Measurements from ENCODE around the gene SMC1B. TPM values are rescaled to one million over a fixed set of nuclear protein-coding genes. Genes with fewer than 3 reads are reported as not detected.

The SMC1B gene
- total RNA-seq, 2 donors from 2014 or later: not detected

DNA sequence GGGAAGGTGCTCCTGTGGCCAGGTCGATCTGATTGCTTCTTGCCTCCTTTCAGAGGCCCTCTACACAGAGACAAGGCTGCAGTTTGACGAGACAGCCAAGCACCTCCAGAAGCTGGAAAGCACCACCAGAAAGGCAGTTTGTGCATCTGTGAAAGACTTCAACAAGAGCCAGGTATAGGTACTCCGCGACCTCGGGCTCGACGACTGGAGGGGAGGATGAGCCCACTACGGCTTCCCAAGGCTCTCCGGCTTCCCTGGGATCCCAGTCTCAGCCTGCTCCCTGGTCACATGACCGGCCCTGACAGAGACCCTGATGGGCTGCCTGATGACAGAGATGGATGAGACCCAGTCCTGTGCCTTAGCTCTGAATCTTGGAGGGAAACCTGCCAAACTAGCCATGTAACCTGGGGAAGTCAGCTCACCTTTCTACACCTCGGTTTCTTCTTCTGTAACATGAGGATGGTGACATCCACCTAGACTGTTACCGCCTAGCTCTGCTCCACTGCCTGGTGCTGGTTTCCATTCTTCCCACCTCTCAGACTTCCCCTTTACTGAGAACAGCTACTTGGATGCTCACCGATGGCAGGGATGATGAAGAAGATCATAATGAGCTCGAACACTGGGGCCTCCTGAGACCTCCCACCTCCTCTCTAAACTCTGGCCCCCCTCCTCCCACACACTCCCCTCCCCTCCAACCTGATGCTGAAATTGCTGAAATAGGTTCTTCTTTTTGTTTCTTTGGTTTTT, 9.0 kb upstream of the SMC1B start:
- Histone ChIP-seq H3K27me3 (no peaks in the 10 kb centered on the region), H3K4me3 (no peak overlapping the region), H3K9me3 (no peaks in the 10 kb centered on the region), H3K27ac (no peak overlapping the region), H3K36me3 (replicated peaks in 1 of 2; ENCODE audit: insufficient read depth in 1 of 2, low read depth in 2 of 2) (no peaks in the 10 kb centered on the region), H3K4me1 (no peaks in the 10 kb centered on the region)
- TF ChIP-seq POLR2A (IDR thresholded peaks at IDR 0.05): no peak
- TF ChIP-seq, protein P1, sequence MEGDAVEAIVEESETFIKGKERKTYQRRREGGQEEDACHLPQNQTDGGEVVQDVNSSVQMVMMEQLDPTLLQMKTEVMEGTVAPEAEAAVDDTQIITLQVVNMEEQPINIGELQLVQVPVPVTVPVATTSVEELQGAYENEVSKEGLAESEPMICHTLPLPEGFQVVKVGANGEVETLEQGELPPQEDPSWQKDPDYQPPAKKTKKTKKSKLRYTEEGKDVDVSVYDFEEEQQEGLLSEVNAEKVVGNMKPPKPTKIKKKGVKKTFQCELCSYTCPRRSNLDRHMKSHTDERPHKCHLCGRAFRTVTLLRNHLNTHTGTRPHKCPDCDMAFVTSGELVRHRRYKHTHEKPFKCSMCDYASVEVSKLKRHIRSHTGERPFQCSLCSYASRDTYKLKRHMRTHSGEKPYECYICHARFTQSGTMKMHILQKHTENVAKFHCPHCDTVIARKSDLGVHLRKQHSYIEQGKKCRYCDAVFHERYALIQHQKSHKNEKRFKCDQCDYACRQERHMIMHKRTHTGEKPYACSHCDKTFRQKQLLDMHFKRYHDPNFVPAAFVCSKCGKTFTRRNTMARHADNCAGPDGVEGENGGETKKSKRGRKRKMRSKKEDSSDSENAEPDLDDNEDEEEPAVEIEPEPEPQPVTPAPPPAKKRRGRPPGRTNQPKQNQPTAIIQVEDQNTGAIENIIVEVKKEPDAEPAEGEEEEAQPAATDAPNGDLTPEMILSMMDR (IDR thresholded peaks at IDR 0.05): no peak
- 88 to 90% methylated on average over 8 to 14 of the region's 14 CpGs for WGBS, 2 donors
- intact Hi-C loops (cut with DNase I): no loop called here
- DNase-seq: no peak
- no peak for ATAC-seq

DNA sequence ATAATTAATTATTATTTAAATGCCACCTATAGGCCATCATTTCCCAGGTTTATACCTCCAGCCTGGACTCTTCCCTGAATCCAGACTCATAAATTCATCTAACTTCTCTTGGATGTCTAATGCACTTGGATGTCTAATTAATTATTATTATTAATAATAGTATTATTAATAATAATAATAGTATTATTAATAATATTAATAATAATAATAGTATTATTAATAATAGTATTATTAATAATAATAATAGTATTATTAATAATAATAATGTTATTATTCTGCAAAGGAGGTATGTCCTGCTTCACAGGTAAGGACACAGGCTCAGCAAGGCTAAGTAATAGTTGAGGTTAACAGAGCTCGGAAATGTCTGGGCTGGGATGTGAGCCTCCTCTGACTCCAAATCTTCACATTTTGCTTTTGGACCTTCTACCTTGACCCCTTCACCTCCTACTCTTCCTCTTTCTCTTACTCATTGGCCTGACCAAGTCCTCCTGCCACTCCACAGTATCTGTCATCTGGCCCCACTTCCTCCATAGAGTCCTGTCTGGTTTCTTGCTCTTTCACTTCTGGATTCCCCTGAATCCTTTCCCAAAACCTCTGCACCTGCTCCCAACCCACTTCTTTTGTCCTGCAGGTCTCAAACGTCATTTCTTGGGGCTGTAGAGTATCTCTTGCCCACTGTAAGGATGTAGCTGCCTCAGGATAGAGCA, 8.1 kb upstream of the SMC1B start:
- H3K27ac ChIP-seq: no peak overlapping the region
- 66 to 68% methylated on average over 2 of the region's 2 CpGs for WGBS, 2 donors
- DNase-seq (no peak), ATAC-seq (no peak)
- H3K4me3 ChIP-seq: no peak overlapping the region
- intact Hi-C loops (cut with DNase I): no loop called here
- H3K9me3 ChIP-seq: no peaks in the 10 kb centered on the region
- H3K4me1 ChIP-seq: no peaks in the 10 kb centered on the region
- H3K36me3 ChIP-seq (replicated peaks in 1 of 2; ENCODE audit: insufficient read depth in 1 of 2, low read depth in 2 of 2): no peaks in the 10 kb centered on the region
- no peaks in the 10 kb centered on the region for H3K27me3 ChIP-seq
- TF ChIP-seq, protein P1 (IDR thresholded peaks at IDR 0.05): no peak
- no peak for TF ChIP-seq POLR2A (IDR thresholded peaks at IDR 0.05)

DNA sequence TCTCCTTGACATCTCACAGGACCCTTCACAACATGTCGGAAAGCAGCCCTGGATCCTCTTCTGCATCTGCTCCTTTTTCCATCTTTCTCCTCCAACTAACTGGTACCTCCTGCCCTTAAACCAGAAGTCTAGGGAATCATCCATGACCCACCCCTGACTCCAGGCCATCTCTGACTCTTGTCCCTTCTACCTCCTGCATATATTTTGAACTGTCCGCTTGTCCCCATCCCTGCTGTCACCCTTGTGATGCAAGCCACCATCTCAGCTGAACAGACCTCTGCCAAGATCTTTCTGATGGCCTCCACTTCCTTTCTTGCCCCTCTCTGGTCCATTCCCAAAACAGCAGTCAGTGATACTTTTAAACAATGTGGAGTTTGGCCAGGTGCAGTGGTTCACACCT, 7.1 kb upstream of the SMC1B start:
- no peak for ATAC-seq
- Histone ChIP-seq H3K9me3 (no peaks in the 10 kb centered on the region), H3K4me3 (no peak overlapping the region), H3K4me1 (no peaks in the 10 kb centered on the region), H3K36me3 (replicated peaks in 1 of 2; ENCODE audit: insufficient read depth in 1 of 2, low read depth in 2 of 2) (no peaks in the 10 kb centered on the region), H3K27ac (no peak overlapping the region), H3K27me3 (no peaks in the 10 kb centered on the region)
- WGBS, 2 donors: 97% methylated on average over 2 of the region's 2 CpGs
- intact Hi-C loops (cut with DNase I): no loop called here
- no peak for DNase-seq
- TF ChIP-seq POLR2A (IDR thresholded peaks at IDR 0.05): no peak
- TF ChIP-seq, protein P1 (IDR thresholded peaks at IDR 0.05): no peak

DNA sequence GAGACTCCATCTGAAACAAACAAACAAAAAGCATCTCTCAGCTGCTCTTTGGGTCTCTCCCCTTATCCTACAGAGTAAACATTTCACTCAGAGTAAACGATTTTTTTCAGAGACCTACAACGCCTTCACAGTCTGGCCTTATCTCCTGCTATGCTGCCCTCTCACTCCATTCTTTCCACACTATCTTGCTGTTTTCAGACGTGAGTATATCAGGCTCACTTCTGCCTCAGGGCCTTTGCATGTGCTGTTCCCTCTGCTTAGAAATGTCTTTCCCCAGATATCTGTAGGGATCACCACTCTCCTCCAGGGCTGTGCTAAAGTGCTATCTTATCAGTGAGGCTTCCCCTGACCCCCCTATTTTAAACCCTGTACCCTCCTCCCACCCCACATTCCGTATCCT, 6.6 kb upstream of the SMC1B start:
- Histone ChIP-seq H3K4me1 (no peaks in the 10 kb centered on the region), H3K4me3 (no peak overlapping the region), H3K9me3 (no peaks in the 10 kb centered on the region), H3K27me3 (no peaks in the 10 kb centered on the region), H3K27ac (no peak overlapping the region), H3K36me3 (replicated peaks in 1 of 2; ENCODE audit: insufficient read depth in 1 of 2, low read depth in 2 of 2) (no peaks in the 10 kb centered on the region)
- ATAC-seq (no peak), DNase-seq (no peak)
- intact Hi-C loops (cut with DNase I): no loop called here
- WGBS, 2 donors: 47 to 51% methylated on average over 4 of the region's 4 CpGs
- TF ChIP-seq, protein P1 (IDR thresholded peaks at IDR 0.05): no peak
- TF ChIP-seq POLR2A (IDR thresholded peaks at IDR 0.05): no peak
